ENCODE data around the gene GALR1.

GALR1 gene

GRCh38 chr18:77321823-77322805 is 72.5 kb downstream of the GALR1 start:
- no peak for DNase-seq

GRCh38 chr18:77323640-77324299 is 74.1 kb downstream of the GALR1 start:
- DNase-seq: no peak
